ENCODE data around the gene LCTL.
"Not testable (repeated sequence)": the region's sequence is repeated elsewhere in the genome, so short reads cannot be mapped to it uniquely, and the experiment has no call there.

The LCTL gene

GRCh38 chr15:66500346-66500745 is 65.5 kb downstream of the LCTL start:
- DNase-seq (ENCODE audit: low read depth), result not testable (repeated sequence)

- DNase-seq (ENCODE audit: low read depth), result no peak
Measured at GRCh38 chr15:66498501-66499386, 67.1 kb downstream of the LCTL start.
